Measurements from ENCODE around the gene AIP. TPM values are rescaled to one million over a fixed set of nuclear protein-coding genes. Genes with fewer than 3 reads are reported as not detected.
A peak's percentile ranks its signal among the peaks of the same experiment; 100 is the strongest.

AIP gene
- total and polyA plus RNA-seq, 9 of the 15 experiments (the other 6 are each of a cell fraction or from before 2014, with no cell fraction given), result 5.2 to 92.5 (median 52.7) TPM

DNA sequence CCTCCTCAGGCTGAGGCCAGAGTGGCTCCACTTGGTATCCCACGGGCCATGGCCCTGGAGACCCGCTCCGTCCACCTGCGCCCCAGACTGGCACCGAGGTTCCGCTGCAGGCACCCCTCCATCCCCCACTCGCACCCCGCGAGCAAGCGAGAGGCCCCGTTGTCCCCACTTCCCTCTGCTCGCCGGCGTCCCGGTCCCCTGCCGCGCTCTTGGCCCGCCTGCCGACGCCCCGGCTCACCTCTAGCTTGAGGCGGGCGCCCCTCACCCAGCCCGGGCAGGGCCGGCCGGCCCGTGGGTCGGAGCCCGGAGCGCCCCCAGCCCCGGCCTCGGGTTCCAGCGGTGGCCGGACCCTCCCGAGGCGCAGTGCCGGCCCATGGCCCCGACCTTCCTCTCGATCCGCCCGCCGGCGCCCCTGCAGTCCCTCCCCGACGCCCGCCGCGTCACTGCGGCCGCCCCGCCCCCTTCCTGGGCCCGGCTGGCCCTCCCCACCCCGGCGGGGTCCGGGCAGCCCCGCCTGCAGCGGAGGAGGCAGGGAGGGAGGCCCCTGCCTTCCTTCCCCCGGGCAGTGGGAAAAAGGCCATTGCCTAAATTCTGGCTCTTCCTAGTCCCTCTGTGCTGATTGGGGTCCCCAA lies 22.2 kb downstream of the AIP start, which contains the start of gene PITPNM1 (continued):
- no peak for TF ChIP-seq PRPF4 (IDR thresholded peaks at IDR 0.05; ENCODE audit: insufficient read depth, low read depth, low read length, poor library complexity, severe bottlenecking)
- no peak for TF ChIP-seq POLR2A (conservative IDR thresholded peaks at IDR 0.05)
- TF ChIP-seq SREBF2 (CRISPR knock-in tag; IDR thresholded peaks at IDR 0.05), result no peak
- TF ChIP-seq, protein P1, sequence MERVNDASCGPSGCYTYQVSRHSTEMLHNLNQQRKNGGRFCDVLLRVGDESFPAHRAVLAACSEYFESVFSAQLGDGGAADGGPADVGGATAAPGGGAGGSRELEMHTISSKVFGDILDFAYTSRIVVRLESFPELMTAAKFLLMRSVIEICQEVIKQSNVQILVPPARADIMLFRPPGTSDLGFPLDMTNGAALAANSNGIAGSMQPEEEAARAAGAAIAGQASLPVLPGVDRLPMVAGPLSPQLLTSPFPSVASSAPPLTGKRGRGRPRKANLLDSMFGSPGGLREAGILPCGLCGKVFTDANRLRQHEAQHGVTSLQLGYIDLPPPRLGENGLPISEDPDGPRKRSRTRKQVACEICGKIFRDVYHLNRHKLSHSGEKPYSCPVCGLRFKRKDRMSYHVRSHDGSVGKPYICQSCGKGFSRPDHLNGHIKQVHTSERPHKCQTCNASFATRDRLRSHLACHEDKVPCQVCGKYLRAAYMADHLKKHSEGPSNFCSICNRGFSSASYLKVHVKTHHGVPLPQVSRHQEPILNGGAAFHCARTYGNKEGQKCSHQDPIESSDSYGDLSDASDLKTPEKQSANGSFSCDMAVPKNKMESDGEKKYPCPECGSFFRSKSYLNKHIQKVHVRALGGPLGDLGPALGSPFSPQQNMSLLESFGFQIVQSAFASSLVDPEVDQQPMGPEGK (CRISPR knock-in tag; IDR thresholded peaks at IDR 0.05; ENCODE audit: borderline replicate concordance), result no peak
- no peak for TF ChIP-seq KLF1 (tag; IDR thresholded peaks at IDR 0.05)
- TF ChIP-seq NONO (IDR thresholded peaks at IDR 0.05; ENCODE audit: low read depth in 2 of 2, low read length in 1 of 2), result peak in 1 of 2 experiments; percentile 18; a peak in 1 of 4 replicates
- TF ChIP-seq E2F3 (CRISPR knock-in tag; IDR thresholded peaks at IDR 0.05), result no peak
- TF ChIP-seq, protein P2, sequence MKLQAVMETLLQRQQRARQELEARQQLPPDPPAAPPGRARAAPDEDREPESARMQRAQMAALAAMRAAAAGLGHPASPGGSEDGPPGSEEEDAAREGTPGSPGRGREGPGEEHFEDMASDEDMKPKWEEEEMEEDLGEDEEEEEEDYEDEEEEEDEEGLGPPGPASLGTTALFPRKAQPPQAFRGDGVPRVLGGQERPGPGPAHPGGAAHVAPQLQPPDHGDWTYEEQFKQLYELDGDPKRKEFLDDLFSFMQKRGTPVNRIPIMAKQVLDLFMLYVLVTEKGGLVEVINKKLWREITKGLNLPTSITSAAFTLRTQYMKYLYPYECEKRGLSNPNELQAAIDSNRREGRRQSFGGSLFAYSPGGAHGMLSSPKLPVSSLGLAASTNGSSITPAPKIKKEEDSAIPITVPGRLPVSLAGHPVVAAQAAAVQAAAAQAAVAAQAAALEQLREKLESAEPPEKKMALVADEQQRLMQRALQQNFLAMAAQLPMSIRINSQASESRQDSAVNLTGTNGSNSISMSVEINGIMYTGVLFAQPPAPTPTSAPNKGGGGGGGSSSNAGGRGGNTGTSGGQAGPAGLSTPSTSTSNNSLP (IDR thresholded peaks at IDR 0.05; ENCODE audit: borderline replicate concordance, low read depth, low read length), result no peak
- TF ChIP-seq XRCC5 (IDR thresholded peaks at IDR 0.05; ENCODE audit: low read depth, low read length), result no peak
- TF ChIP-seq ZKSCAN1 (IDR thresholded peaks at IDR 0.05; ENCODE audit: low read depth, low read length), result no peak
- TF ChIP-seq, protein P3, sequence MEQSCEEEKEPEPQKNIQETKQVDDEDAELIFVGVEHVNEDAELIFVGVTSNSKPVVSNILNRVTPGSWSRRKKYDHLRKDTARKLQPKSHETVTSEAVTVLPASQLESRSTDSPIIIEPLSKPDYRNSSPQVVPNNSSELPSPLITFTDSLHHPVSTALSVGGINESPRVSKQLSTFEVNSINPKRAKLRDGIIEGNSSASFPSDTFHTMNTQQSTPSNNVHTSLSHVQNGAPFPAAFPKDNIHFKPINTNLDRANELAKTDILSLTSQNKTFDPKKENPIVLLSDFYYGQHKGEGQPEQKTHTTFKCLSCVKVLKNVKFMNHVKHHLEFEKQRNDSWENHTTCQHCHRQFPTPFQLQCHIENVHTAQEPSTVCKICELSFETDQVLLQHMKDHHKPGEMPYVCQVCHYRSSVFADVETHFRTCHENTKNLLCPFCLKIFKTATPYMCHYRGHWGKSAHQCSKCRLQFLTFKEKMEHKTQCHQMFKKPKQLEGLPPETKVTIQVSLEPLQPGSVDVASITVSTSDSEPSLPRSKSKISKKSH (CRISPR knock-in tag; IDR thresholded peaks at IDR 0.05), result no peak
- TF ChIP-seq, protein P4, sequence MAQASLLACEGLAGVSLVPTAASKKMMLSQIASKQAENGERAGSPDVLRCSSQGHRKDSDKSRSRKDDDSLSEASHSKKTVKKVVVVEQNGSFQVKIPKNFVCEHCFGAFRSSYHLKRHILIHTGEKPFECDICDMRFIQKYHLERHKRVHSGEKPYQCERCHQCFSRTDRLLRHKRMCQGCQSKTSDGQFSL (CRISPR knock-in tag; IDR thresholded peaks at IDR 0.05), result no peak
- TF ChIP-seq, protein P4 (tag; IDR thresholded peaks at IDR 0.05), result no peak
- no peak for TF ChIP-seq YY1 (IDR thresholded peaks at IDR 0.05; ENCODE audit: borderline replicate concordance in 1 of 3, control insufficient read depth in 1 of 3, extremely low read depth in 1 of 3, insufficient read depth in 3 of 3, insufficient read length in 1 of 3, insufficient replicate concordance in 2 of 3, low read depth in 1 of 3, low read length in 2 of 3)
- TF ChIP-seq, protein P5, sequence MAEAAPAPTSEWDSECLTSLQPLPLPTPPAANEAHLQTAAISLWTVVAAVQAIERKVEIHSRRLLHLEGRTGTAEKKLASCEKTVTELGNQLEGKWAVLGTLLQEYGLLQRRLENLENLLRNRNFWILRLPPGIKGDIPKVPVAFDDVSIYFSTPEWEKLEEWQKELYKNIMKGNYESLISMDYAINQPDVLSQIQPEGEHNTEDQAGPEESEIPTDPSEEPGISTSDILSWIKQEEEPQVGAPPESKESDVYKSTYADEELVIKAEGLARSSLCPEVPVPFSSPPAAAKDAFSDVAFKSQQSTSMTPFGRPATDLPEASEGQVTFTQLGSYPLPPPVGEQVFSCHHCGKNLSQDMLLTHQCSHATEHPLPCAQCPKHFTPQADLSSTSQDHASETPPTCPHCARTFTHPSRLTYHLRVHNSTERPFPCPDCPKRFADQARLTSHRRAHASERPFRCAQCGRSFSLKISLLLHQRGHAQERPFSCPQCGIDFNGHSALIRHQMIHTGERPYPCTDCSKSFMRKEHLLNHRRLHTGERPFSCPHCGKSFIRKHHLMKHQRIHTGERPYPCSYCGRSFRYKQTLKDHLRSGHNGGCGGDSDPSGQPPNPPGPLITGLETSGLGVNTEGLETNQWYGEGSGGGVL (CRISPR knock-in tag; IDR thresholded peaks at IDR 0.05), result no peak
- TF ChIP-seq, protein P6, sequence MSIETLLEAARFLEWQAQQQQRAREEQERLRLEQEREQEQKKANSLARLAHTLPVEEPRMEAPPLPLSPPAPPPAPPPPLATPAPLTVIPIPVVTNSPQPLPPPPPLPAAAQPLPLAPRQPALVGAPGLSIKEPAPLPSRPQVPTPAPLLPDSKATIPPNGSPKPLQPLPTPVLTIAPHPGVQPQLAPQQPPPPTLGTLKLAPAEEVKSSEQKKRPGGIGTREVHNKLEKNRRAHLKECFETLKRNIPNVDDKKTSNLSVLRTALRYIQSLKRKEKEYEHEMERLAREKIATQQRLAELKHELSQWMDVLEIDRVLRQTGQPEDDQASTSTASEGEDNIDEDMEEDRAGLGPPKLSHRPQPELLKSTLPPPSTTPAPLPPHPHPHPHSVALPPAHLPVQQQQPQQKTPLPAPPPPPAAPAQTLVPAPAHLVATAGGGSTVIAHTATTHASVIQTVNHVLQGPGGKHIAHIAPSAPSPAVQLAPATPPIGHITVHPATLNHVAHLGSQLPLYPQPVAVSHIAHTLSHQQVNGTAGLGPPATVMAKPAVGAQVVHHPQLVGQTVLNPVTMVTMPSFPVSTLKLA (conservative IDR thresholded peaks at IDR 0.05), result no peak
- no peak for TF ChIP-seq SMARCA5 (IDR thresholded peaks at IDR 0.05)

All from K562 (cell line).